ENCODE measurements around the gene XRRA1. TPM values are rescaled to one million over a fixed set of nuclear protein-coding genes. Genes with fewer than 3 reads are reported as not detected.

The XRRA1 gene
- total RNA-seq, 1 experiment from 2014 or later = 34.1 TPM

DNA sequence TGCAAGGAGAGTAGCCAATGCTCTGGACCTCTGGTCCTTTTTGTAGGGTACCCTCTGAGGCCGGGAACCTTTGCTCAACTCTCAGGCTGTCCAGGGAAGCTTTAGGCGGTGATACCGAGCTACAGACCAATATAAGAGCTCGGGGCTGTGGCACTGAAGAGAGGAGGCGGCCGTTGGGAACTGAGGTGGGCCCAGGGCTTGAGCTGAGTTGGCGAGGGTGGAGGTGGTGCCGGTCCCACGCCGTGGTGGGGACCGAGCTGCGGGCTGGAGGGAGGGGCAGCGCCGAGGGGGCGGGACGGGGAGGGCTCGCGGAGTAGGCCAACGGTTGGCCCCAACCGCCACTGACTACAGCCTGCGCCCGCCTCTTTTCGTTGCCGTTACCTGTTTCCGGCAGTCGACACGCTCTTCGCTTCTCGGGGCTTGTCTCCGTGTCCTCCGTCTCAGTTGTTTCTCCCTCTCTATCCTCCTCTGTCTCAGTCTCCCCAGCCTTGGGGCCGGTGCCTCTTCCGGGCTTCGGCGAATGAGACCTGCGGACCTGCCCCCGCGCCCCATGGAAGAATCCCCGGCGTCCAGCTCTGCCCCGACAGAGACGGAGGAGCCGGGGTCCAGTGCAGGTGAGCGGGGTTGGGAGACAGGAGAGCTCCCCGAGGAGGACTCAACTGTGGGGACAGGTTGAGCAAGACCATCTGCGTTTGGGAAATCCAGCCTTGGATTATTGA, 39.8 kb upstream of the XRRA1 start, which contains the start of gene NEU3:
NEU3 (plus strand) TSS at position 393 of the 719 bp plus-strand sequence; CDS start at position 521, 128 bp downstream.
- CTCF ChIA-PET = interaction anchor here (1.4 kb wide), 1 partner anchor 61 kb away, joined by 18 read pairs; no protein-coding TSS in a partner anchor
- ATAC-seq = peak; percentile 98
- peaks cover 22% of the 10 kb centered on the region for H3K4me1 ChIP-seq (ENCODE audit: control insufficient read depth, insufficient read depth, low read length)
- intact Hi-C loops (cut with micrococcal nuclease; ENCODE audit: unreplicated experiment) (no loop called here), in situ Hi-C loops (cut with HindIII; ENCODE audit: low pct_unique_long_range_greater_than_20kb, low sequenced_read_pairs) (no loop called here)
- no TSS peak for BruUV-seq (replicated peaks)
- no peaks in the 10 kb centered on the region for H3K9me3 ChIP-seq (ENCODE audit: control insufficient read depth, insufficient read depth, low read depth, low read length)
- peak within 1 kb of the TSS; percentile 98 to 99 for H3K4me3 ChIP-seq (ENCODE audit: low read depth in 2 of 2, low read length in 2 of 2)
- TF ChIP-seq SIN3A (IDR thresholded peaks at IDR 0.05; ENCODE audit: borderline replicate concordance, insufficient read depth, low read depth, low read length) = peak; percentile 90
- peak; percentile 93 for TF ChIP-seq POLR2AphosphoS5 (IDR thresholded peaks at IDR 0.05; ENCODE audit: low read depth, low read length)
- no peak for TF ChIP-seq CTCF (IDR thresholded peaks at IDR 0.05)
- no peaks in the 10 kb centered on the region for H3K27me3 ChIP-seq (ENCODE audit: control insufficient read depth, insufficient read depth, low read length)
- H3K36me3 ChIP-seq (ENCODE audit: control insufficient read depth, insufficient read depth, low read length) = no peaks in the 10 kb centered on the region
- POLR2A ChIA-PET = interaction anchor here (0.6 to 0.7 kb wide), 4 partner anchors 22 to 60 kb away, joined by 3 to 5 read pairs (median 4); no protein-coding TSS in a partner anchor
- peak; percentile 41 for DNase-seq (ENCODE audit: low read depth, low spot score)
- H3K27ac ChIP-seq (ENCODE audit: low read length) = peak within 1 kb of the TSS; percentile 97

GRCh38 chr11:74984730-74985129, 35.8 kb upstream of the XRRA1 start:
- DNase-seq (ENCODE audit: low read depth, low spot score) (no peak), ATAC-seq (no peak)
- in situ Hi-C loops (cut with HindIII; ENCODE audit: low pct_unique_long_range_greater_than_20kb, low sequenced_read_pairs) = no loop called here
- Histone ChIP-seq H3K4me3 (ENCODE audit: low read depth in 2 of 2, low read length in 2 of 2) (no peak overlapping the region), H3K36me3 (ENCODE audit: control insufficient read depth, insufficient read depth, low read length) (no peaks in the 10 kb centered on the region), H3K27me3 (ENCODE audit: control insufficient read depth, insufficient read depth, low read length) (no peaks in the 10 kb centered on the region), H3K27ac (ENCODE audit: low read length) (no peak overlapping the region), H3K4me1 (ENCODE audit: control insufficient read depth, insufficient read depth, low read length) (peaks cover 9% of the 10 kb centered on the region), H3K9me3 (ENCODE audit: control insufficient read depth, insufficient read depth, low read depth, low read length) (no peaks in the 10 kb centered on the region)
- POLR2A ChIA-PET = no interaction called here
- intact Hi-C loops (cut with micrococcal nuclease; ENCODE audit: unreplicated experiment) = no loop called here
- TF ChIP-seq TCF7L2 (IDR thresholded peaks at IDR 0.05; ENCODE audit: low read depth, low read length) (no peak), CTCF (IDR thresholded peaks at IDR 0.05) (no peak), SIN3A (IDR thresholded peaks at IDR 0.05; ENCODE audit: borderline replicate concordance, insufficient read depth, low read depth, low read length) (no peak), POLR2AphosphoS5 (IDR thresholded peaks at IDR 0.05; ENCODE audit: low read depth, low read length) (no peak)
- TF ChIP-seq, protein P1, sequence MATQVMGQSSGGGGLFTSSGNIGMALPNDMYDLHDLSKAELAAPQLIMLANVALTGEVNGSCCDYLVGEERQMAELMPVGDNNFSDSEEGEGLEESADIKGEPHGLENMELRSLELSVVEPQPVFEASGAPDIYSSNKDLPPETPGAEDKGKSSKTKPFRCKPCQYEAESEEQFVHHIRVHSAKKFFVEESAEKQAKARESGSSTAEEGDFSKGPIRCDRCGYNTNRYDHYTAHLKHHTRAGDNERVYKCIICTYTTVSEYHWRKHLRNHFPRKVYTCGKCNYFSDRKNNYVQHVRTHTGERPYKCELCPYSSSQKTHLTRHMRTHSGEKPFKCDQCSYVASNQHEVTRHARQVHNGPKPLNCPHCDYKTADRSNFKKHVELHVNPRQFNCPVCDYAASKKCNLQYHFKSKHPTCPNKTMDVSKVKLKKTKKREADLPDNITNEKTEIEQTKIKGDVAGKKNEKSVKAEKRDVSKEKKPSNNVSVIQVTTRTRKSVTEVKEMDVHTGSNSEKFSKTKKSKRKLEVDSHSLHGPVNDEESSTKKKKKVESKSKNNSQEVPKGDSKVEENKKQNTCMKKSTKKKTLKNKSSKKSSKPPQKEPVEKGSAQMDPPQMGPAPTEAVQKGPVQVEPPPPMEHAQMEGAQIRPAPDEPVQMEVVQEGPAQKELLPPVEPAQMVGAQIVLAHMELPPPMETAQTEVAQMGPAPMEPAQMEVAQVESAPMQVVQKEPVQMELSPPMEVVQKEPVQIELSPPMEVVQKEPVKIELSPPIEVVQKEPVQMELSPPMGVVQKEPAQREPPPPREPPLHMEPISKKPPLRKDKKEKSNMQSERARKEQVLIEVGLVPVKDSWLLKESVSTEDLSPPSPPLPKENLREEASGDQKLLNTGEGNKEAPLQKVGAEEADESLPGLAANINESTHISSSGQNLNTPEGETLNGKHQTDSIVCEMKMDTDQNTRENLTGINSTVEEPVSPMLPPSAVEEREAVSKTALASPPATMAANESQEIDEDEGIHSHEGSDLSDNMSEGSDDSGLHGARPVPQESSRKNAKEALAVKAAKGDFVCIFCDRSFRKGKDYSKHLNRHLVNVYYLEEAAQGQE (IDR thresholded peaks at IDR 0.05; ENCODE audit: insufficient read depth in 1 of 2, low read depth in 2 of 2, low read length in 1 of 2) = no peak
- CTCF ChIA-PET = no interaction called here
- BruUV-seq (replicated peaks) = no TSS peak
